Effector memory CD4-positive, alpha-beta T cell (primary cell): ENCODE measurements around the gene NUP50.

Experiments
- DNase-seq, 3 donors: peaks; one replicate each; pipeline ENCODE4 v3.0.0-alpha.2; 2020
- H3K27ac ChIP-seq: 2 replicates; pipeline ENCODE4 v1.7.0; 2013; ENCODE audit warnings: mild to moderate bottlenecking, low read length, moderate library complexity; ENCODE audit not compliant: insufficient read depth, poor library complexity, severe bottlenecking
- H3K27me3 ChIP-seq: replicated peaks from 2 replicates; pipeline ENCODE4 v1.7.0; 2013; ENCODE audit warnings: mild to moderate bottlenecking, low read length; ENCODE audit not compliant: insufficient read depth, control insufficient read depth, poor library complexity, severe bottlenecking
- H3K36me3 ChIP-seq: 2 replicates; pipeline ENCODE4 v1.7.0; 2013; ENCODE audit warnings: mild to moderate bottlenecking, low read length, moderate library complexity; ENCODE audit not compliant: control insufficient read depth, insufficient read depth
- H3K4me1 ChIP-seq: 2 replicates; pipeline ENCODE4 v1.7.0; 2013; ENCODE audit warnings: low read length, mild to moderate bottlenecking; ENCODE audit not compliant: control insufficient read depth, insufficient read depth, poor library complexity, severe bottlenecking
- H3K4me3 ChIP-seq: 2 replicates; pipeline ENCODE4 v1.7.0; 2013; ENCODE audit warnings: low read length, low read depth, mild to moderate bottlenecking; ENCODE audit not compliant: insufficient read depth, poor library complexity, severe bottlenecking
- H3K9me3 ChIP-seq: 2 replicates; pipeline ENCODE4 v1.7.0; 2013; ENCODE audit warnings: mild to moderate bottlenecking, low read length, moderate library complexity; ENCODE audit not compliant: control insufficient read depth

Gene NUP50

DNA sequence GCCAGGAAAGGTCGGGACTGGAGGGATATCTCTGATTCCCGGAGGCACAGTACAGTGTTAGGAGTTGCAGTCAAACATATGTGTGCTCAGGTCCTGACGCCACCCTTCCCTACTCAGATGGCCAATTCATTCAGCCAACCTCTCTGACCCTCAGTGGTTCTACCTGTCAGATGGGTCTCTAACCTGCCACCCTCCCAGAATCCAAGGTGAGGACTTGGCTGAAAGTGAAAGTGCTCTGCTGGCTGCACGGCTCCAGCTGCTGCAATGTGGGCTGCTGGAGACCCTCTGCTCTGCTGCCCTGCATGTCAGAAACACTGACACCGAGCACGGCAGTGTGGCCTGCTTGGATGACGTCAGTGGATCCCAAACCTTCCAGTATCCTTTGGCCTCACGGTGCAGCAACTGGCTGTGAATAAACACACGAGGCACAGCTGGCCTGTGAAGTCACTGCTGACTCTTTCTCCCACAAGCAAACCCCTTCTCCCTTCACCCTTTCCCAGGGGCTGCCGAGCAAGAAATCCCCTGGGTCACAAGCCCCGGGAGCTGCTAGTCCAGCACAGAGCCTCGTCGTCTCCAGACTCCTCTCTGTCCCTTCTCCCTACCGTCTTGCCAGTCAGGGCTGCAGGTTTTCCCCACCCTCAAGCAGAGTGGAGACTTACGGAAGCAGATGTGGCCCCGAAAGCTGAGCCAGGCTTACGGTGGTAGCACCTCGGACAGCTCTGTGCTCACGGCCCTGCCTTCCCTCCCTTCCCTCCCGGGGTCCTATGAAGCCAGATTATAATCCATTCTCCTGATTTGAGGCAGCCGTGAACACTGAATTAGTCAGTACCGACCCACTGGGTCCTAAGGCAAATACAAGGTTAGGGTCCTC, 52.6 kb downstream of the NUP50 start:
- Histone ChIP-seq H3K4me3 (no peak overlapping the region), H3K27ac (no peak overlapping the region)

DNA sequence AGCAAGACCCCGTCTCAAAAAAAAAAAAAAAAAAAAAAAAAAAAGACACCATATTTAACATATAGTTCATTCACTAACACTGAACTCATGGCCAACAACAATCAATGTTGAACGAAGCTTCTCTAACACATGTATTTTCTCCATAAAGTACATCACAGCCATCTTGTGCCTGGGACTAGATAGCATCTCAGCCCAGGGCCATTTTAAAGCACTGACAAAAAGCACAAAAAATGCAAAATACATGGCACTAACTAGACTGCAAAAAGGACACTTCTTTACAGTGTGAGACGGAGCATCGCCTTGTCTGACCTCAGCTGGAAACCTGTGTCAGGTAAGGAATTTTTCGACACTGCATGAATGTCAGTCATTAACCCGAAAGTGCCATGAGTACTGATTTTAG, 53.6 kb downstream of the NUP50 start:
- Histone ChIP-seq H3K9me3 (no peaks in the 10 kb centered on the region), H3K4me3 (no peak overlapping the region), H3K27me3 (no peaks in the 10 kb centered on the region), H3K4me1 (no peaks in the 10 kb centered on the region), H3K36me3 (no peaks in the 10 kb centered on the region), H3K27ac (no peak overlapping the region)
- no peak for DNase-seq

More for the DNA sequence above, 52.6 kb downstream of the NUP50 start:
- H3K9me3 ChIP-seq, result no peaks in the 10 kb centered on the region
- H3K4me1 ChIP-seq, result no peaks in the 10 kb centered on the region
- no peaks in the 10 kb centered on the region for H3K27me3 ChIP-seq
- DNase-seq, result no peak
- no peaks in the 10 kb centered on the region for H3K36me3 ChIP-seq

DNA sequence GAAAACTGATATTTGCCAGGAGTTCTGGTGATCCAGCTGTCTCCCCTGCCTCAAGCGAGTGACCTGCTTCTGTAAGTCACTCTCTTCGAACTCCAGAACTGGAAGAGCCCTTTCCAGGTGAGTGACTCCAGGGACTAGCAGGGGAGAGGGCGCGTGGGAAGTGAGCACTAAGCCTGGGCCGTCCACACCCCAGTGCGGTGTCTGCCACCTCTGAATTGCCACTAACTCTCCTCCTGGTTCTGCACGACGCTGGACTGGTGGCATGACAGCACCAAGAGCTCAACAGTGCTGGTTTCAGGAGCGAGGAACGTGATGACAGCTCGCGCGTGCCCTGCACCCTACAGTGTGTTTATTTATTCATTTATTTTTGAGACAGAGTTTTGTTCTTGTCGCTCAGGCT, 54.1 kb downstream of the NUP50 start:
- H3K27ac ChIP-seq, result no peak overlapping the region
- no peak overlapping the region for H3K4me3 ChIP-seq
- no peaks in the 10 kb centered on the region for H3K4me1 ChIP-seq
- DNase-seq, result no peak
- H3K9me3 ChIP-seq, result no peaks in the 10 kb centered on the region
- no peaks in the 10 kb centered on the region for H3K27me3 ChIP-seq
- no peaks in the 10 kb centered on the region for H3K36me3 ChIP-seq

GRCh38 chr22:45218976-45219375, 55.3 kb downstream of the NUP50 start:
- H3K36me3 ChIP-seq, result no peaks in the 10 kb centered on the region
- H3K9me3 ChIP-seq, result no peaks in the 10 kb centered on the region
- no peak overlapping the region for H3K27ac ChIP-seq
- no peak for DNase-seq
- no peaks in the 10 kb centered on the region for H3K4me1 ChIP-seq
- no peak overlapping the region for H3K4me3 ChIP-seq
- H3K27me3 ChIP-seq, result no peaks in the 10 kb centered on the region

- Histone ChIP-seq H3K9me3 (no peaks in the 10 kb centered on the region), H3K27me3 (no peaks in the 10 kb centered on the region), H3K4me1 (no peaks in the 10 kb centered on the region), H3K36me3 (no peaks in the 10 kb centered on the region), H3K27ac (no peak overlapping the region), H3K4me3 (no peak overlapping the region)
- no peak for DNase-seq
These were observed 57.5 kb downstream of the NUP50 start for GRCh38 chr22:45221201-45221600.

- no peak for DNase-seq
- Histone ChIP-seq H3K27me3 (no peaks in the 10 kb centered on the region), H3K9me3 (no peaks in the 10 kb centered on the region), H3K4me3 (no peak overlapping the region), H3K27ac (no peak overlapping the region), H3K4me1 (no peaks in the 10 kb centered on the region), H3K36me3 (no peaks in the 10 kb centered on the region)
These were observed 59.8 kb downstream of the NUP50 start for GRCh38 chr22:45223304-45224117.

DNA sequence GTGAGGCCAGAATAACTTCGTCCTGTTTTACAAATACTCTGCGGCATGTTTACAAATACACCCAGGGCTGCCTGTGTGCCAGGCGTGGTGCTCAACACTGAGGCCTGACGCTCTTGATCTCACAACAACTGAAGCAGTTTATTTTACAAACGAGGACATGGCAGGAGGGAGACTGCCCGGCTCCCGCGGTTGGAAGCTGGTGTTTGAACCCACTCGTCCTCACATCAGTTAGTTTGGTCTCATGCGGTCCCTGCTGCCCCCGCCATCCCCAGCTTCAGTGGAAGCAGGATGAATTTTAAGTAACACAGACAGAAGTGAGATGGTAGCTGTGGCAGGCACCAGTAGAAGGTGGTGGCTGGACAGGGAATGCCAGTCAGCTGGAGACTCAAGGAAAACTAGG, 60.6 kb downstream of the NUP50 start:
- H3K27ac ChIP-seq, result no peak overlapping the region
- H3K27me3 ChIP-seq, result no peaks in the 10 kb centered on the region

DNA sequence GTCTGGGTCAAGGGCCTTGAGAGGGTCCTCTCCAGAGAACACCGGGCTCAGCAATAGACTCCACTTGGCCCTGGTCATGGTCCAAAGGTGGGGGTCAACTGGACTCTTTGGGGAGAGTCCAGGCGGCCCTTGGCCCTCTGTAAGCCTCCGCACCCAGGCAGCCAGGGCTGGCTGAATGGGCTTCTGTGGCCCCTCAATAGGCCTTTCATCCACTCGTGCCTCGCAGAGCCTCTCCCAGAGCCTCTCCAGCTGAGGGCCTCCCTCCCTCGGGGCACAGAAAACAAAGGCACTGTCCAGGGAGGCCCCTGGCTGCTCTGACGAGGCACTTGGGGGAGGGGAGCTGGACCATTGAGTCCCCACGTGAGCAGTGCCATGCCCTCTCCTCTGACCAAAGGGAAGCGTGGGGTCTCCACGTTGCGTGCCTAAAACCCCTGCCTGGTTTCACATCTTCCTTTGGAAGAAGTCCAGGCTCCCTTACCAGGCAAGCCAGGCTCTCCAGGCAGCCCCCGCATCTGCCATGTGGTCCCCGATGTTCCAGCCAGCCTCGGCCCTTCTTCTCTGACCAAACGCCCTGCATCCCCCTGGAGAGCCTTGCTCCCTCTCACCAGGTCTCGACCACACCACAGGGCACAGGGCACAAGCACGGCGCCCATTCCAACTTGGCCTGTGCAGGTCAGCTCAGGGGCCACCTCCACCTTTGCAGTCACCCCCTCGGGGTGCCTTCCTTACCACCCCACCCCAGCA, 61.4 kb downstream of the NUP50 start:
- Histone ChIP-seq H3K27me3 (no peaks in the 10 kb centered on the region), H3K4me1 (no peaks in the 10 kb centered on the region), H3K9me3 (no peaks in the 10 kb centered on the region), H3K27ac (no peak overlapping the region), H3K36me3 (no peaks in the 10 kb centered on the region), H3K4me3 (no peak overlapping the region)
- no peak for DNase-seq

More for the DNA sequence above, 60.6 kb downstream of the NUP50 start:
- H3K4me3 ChIP-seq, result no peak overlapping the region
- no peaks in the 10 kb centered on the region for H3K9me3 ChIP-seq
- no peaks in the 10 kb centered on the region for H3K36me3 ChIP-seq
- H3K4me1 ChIP-seq, result no peaks in the 10 kb centered on the region
- no peak for DNase-seq

DNA sequence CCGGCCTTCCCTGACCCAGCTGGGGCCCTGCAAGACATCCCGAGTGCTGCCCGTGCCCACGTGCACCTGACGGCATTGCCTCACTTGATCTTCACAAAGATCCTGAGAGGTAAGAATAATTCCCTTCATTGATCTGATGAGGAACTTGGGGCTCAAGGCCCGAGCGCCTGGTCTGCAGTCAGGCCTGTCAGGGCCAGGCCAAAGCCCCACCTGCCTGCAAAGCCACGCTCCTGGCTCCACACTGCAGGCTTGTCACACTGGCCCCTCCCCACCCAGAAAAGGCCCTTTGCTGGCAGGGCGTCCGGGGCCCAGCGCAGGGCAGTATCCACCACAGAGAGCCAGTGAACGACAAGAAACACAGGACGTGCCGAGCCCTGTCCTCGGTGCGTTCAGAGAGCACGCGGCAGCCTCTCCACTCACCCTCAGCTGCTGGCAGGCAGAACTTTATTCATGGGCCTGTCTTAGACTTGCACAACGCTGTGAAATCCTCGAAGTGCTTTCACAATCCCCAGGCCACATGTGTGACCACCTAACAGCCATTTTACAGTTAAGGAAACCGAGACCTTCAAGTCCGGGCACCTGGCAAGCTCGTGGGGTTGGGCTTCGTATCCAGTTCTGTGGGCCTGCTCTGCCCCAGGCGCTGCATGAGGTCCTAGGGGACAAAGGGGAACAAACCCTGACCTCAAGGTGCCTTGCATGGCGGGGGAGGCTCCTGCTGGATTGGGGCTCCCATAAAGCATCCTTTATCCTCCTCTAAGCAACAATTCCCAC, 62.2 kb downstream of the NUP50 start:
- no peak for DNase-seq
- no peaks in the 10 kb centered on the region for H3K4me1 ChIP-seq
- no peak overlapping the region for H3K27ac ChIP-seq
- no peak overlapping the region for H3K4me3 ChIP-seq
- no peaks in the 10 kb centered on the region for H3K36me3 ChIP-seq
- H3K9me3 ChIP-seq, result no peaks in the 10 kb centered on the region
- H3K27me3 ChIP-seq, result no peaks in the 10 kb centered on the region
